NCI-H146 (cell line): ENCODE measurements around the gene MYO10.
A peak's percentile ranks its signal among the peaks of the same experiment; 100 is the strongest.
"Not testable (repeated sequence)": the region's sequence is repeated elsewhere in the genome, so short reads cannot be mapped to it uniquely, and the experiment has no call there.

Source experiments
- DNase-seq: peaks from one replicate; lab custom pipeline; 2025; lab: John Stamatoyannopoulos, UW

The MYO10 gene

DNA sequence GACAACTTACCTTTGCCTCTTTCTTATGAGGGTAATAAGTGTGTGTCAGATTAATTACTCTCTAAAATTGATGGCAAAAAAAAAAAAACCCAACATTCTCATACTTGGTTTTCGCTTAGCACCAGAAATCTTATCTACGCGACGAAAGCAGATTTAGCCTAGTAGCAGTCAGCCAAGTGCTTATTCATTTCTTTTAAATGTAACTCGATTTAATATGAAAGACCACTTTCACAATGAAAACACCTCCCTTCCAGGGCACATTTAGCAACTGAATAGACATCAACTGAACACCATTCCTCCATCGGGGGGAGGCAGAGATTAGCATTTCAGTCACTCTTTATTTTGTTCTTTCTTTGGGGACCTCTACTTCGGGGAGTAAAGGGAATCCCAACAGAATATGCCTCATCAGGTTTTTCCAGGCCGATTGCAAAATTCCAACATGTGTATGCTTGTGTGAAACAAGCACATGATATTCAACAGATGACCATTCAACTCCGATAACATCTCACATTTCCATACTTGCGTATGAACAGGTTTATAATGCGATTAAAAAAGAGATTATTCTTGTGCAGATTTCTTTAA is 195.2 kb downstream of the MYO10 start:
- peak; percentile 36 for DNase-seq

DNA sequence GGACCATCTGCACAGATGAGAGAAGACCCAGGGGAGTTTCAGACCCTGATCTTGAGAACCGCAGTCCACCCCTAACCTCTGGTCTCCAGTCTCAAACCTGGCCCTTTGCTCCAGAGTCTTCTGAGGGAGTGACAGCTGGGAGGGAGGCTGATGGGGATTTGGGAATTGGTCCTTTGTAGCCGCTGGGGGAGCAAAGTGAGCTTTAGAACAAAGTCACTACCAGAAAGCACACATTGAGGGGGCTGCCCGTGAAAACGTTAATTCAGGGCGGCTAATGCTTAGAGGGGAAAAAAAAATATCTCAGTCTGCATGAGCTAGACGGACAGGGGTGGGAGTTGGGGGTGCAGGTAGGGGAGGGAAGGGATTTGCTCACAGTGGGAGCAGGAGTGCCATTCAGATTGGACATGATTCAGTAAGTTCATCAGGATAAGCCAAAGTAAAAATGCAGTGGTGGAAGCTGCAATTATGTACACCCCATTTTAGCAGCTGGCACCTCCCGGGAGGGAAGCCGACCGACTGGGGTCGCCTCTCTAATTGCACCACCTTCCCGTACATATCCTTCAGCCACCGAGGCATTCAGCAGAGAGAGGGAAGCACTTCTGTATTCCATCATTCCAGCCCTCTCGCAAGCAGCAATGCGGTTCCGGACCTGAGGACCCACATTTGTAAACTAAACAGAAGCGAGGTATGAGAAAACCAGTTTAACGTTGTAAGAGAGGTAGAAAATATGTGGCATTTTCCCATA is 195.8 kb downstream of the MYO10 start:
- DNase-seq, result peak; percentile 19

DNA sequence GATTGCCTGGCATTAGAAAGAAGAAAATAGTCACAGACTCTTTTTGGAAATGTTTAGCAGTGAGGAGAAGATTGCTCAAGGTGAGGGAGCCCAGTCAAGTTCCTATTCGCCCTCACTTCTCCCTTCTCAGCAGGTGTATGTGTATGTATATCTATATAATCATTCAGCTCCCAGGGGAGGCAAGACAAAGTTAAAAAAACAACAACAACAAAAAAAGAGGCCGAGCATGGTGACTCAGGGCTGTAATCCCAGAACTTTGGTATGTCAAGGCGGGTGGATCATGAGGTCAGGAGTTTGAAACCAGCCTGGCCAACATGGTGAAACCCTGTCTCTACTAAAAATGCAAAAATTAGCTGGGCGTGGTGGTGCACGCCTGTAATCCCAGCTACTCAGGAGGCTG is 197.7 kb downstream of the MYO10 start:
- not testable (repeated sequence) for DNase-seq

DNA sequence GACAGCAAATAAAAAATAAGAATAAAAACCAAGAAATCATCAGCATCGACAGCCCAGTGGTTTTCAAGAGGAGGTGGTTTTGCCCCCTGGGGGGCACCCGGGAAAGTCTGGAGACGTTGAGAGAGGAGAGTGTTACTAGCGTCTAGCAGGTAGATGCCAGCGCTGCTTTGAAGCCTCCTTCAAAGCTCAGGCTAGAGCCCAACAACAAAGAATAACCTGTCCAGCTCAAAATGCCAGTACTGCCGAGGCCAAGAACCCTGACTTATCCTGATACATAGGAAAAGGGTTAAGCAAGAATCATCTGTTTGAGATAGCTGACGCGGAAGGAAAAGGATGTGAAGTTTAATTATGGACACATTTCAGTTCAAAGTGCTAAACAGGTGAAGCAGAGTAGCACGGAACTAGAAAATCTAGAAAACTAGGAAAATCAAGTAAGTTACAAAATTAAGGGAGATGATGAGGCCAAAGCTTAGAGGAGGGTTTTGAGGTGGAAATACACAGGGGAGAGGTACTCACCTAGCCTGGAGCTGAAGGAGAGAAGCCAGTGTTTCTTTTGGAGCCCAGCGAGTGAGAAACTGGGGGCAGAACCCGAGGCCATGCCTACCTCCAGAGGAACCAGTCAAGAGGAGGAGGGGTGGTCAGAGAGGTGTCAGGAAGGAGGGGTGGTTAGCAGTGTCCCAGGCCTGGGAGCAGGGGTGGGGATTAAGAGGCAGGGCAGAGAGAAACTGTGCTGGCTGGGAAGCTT is 198.3 kb downstream of the MYO10 start:
- DNase-seq, result peak; percentile 12

DNA sequence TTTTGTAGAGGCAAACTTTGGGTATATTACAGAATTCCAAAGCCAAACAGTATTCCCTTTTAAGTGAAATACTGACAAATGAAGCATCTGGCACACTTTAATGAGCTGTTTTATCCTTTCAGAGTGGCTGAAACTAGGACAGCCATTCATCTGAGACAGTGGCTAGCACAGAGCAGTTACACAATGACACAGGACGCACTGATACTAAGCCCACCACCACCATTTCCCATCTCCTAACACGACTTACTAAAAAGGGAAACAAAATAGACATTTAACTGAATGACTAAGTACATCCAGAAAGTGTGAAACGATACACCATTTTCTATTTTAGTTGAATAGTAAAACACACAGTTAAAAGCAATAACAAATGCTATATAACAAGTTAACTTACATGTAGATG is 198.9 kb downstream of the MYO10 start:
- no peak for DNase-seq

DNA sequence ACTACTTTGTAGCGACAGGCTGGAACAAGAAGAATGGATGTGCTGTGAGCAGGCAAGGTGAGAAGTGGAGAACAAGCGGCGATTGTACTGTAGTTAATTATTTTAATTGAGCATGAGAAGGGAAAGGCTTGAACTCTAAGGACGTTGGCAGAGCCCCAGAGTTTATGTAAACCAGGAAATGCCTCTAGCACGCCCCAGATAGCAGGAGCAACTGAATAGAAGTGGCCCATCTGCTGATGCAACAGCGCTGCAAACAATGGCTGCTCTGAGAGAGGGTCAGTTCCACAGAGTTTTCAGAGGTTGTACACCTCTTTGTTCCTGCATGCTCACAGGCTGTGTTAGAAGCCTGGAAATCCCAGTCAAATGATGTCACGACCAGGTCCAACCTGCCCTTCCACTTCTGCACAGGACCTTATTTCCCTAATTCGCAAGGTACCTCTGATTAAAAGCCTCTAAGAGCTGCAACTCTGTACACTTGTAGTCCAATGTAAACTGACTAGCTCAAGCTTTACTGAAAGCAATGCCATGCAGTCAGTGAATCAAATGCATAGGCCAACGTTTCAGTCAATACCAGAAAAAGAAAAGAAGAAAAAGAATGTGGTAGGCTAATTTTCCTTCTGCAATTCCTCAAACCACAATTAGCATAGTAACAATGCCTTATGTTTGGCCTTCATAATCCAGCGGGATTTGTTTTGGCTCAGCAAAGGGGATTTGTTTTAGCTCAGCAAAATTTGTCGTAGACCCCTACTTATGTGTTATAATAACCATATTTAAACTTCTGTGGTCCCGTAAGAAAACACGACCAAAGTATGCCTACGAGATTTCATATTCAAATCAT is 199.7 kb downstream of the MYO10 start:
- DNase-seq, result peak; percentile 93

DNA sequence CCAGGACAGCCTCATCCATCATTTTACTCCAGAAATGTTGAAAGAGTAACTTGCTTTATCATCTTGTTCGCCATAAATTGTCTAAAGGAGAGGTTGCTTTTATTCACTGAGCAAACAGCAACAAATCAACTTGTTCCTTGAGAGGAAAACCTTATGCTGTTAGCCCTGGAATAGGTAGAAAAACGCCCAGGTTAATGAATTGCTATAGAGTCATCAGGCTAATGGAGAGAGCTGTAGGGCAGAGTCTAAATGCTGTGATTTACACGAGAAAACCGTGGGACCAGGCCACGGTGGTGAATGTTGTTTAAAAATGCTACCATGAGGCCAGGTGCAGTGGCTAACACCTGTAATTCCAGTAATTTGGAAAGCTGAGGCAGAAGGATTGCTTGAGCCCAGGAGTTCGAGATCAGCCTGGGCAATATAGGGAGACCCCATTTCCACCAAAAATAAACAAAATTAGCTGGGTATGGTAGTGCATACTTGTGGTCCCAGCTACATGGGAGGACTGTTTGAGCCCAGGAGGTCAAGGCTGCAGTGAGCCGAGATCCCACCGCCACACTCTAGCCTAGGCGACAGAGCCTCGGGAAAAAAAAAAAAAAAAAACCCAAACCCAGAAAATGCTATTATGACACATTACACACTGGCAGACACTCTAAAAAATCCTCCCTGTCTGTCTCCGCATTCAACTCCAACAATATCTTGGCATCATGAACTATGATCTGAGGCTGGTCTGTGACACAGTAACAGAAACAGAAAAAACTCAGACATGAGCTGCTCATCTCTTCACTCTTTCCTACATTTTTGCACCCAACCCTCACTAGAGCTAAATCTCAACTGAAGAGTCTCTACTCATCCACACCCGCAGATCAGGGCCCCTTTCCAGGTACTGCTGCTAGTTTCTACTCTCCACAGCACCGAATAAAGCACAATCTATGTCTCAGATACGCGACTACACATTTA is 200.7 kb downstream of the MYO10 start:
- no peak for DNase-seq

DNA sequence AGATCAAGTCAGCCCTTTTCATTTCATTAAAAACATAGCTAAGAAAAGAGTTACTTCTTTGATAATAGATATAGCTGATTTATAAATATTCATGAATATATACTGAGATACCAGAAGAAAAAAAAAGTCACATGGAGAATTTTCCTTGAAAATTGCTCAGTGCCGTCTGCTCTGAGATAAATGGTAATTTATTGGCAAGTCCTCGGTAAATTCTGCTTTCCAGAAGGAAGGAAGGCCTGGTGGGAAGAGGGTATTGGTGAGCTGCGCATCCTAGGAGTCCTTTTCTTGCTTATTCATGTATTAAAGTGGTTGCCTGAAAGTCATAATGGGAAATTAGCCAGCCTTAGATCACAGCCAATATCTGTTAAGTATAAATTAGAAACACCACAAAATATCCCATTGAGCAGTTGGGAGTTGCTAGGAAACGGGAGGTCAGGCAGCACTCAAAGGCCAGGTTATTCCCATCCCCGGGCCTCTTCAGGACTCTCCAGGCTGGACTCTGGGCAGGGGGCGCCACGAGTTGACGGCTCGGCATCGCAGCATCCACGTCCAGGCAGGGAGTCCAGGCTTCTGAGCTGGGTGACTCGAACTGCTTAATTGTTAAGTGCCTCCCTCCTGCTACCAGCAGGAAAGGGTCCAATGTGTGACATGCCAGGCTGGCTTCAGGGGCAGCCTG is 202.6 kb downstream of the MYO10 start:
- DNase-seq, result peak; percentile 13

DNA sequence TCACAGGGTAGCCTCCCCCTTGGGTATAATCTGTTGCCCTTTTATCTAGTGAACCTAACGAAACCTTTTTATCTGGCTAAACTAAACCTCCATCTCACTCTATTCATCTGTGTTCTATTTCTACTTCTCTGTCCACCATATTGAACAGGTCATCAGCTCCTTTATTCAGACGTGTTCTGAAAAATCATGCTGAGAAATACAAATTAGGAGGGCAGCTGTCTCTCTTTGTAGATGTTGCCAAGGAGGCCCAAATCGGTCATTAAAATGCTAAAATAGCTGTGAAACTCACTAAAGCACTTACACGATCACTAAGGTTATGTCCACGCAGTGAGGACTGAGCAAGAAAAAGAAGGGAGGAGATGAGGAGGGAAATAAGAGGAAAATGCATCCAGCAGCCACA is 203.7 kb downstream of the MYO10 start:
- peak; percentile 8 for DNase-seq

DNA sequence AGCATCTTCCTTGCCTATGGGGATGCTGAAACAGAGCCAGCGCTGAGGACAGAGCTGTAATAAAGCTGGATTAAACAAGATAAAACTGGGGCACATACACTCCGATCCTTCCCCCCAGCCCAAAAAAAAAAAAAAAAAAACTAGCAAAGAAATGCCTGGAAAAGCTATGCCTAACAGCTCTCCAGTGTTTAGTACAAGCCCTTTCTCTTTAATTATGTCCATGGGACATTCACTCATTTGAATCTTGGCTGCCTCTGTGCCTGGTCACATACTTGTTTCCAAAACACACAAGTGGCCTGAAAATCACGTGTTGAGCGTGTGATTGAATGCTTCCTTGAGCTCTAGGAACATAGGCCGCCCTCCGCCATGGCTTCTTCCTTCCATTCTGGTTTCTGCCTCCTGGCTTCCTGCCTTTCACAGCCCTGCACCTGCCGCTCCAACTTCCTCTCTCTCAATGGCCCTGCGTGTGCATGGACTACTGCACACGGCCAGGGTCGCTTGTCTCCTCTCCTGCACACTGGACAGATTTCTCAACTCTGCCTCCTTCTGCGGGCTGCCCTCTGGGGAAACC is 208.2 kb downstream of the MYO10 start:
- peak; percentile 86 for DNase-seq

DNA sequence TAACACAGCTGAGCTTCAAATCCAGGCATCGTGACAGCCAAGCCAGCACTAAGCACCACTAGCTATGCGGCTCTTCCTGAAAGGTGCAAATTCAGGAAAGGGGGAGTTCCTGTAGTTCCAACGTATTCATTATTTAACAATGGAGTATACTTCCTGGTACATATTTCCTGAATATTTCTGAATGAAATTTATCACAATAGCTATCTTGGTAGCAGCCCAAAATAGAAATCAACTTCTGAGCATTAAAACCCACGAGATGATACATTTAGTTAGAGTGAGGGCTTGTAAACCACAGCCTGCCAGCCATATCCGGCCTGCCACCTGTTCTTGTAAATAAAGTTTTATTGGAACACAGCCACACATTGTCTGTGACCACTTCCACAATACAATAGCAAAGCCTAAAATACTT is 209.5 kb downstream of the MYO10 start:
- peak; percentile 18 for DNase-seq

DNA sequence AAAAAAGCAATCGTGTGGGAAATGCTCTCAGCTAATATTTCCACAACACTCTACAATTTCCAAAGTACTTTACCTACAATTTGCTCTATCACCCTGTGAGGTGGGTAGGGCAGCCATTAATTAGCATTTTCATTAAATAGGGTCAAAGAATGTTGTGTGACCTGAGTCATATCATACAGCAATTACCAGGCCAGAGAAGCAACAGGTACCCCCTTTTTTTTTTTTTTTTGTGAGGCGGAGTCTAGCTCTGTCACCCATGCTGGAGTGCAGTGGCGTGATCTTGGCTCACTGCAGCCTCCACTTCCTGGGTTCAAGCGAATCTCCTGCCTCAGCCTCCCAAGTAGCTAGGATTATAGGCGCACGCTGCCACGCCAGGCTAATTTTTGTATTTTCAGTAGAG is 210.5 kb downstream of the MYO10 start:
- DNase-seq, result no peak

DNA sequence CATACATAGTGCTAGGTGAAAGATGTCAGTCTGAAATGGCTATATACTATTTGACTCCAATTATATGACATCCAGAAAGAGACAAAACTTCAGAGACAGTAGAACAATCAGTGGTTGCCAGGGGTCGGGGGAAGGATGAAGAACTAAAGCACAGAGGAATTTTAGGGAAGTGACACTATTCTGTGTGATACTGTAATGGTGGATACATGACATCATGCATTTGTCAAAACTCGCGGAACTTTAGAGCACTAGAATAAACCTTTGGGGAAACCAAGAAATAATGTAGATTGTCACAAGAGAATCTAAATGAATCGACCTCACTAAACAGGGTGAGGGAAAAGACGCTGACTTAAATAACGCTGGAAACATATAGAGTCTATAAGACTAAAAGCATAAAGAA is 212.3 kb downstream of the MYO10 start:
- no peak for DNase-seq

DNA sequence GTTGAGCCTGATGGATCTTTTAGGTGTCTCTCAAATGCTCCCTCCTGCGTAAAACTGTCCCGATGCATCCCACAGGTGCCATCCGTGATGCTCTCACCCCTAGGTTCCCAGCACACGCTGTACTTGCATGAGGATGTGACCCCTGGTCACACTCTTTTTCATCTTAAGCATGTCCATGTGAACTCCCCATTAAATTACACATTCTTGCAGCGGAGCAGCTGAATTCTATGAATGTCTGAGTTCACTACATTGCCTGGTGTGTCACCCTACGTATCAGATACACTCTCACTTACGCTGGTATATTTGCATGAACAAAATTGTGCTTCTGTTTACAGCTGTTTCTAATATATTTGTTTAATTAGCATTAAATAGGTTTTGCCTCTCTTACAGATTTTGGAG is 214.0 kb downstream of the MYO10 start:
- DNase-seq, result no peak

DNA sequence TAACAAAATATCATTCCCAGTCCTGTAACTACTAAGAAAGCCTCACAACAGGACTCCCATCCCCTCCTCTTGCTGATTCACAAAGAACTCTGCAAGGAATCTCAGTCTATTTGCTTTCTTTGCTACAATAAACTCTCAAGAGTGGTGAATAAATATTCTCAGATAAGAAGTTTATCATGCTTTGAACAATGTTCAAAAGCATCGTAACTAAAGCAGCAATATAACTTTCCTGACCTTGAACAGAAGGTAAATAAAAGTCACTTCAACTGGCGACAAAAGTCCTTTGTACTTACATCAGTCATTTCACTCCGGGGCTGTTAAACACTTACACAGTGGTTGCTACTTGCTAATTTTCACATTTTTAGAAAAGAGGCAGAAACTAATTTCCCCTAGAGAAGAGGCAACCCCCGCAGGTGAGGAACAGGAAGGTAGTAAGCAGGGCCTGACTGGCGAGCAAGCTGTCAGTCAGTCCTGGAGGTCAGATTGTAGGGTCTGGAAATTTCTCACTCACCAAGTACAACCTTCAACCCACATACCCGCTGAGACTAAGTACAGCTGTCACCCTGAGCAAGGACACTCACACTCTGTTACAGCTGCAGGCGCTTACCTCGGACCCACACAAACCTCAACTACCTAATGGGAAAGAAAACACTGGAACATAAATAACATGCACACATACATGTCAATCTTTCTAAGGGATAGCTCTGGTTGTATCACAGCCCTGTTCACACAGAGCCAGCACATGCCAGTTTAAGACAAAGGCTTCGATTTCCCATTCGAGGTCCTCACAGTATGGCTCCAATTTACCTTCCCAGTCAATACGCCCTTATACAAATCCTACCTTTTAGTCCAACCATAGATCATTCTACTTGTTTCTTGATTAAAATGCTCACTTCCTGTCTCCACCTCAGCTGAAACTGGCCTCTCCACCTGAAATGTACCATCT is 214.7 kb downstream of the MYO10 start:
- DNase-seq, result peak; percentile 76

DNA sequence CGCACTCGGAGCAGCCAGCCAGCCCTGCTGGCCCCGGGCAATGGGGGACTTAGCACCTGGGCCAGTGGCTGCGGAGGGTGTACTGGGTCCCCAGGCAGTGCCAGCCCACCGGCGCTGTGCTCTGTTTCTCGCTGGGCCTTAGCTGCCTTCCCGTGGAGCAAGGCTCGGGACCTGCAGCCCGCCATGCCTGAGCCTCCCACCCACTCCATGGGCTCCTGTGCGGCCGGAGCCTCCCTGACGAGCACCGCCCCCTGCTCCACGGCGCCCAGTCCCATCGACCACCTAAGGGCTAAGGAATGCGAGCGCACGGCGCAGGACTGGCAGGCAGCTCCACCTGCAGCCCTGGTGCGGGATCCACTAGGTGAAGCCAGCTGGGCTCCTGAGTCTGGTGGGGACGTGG is 218.1 kb downstream of the MYO10 start:
- not testable (repeated sequence) for DNase-seq

DNA sequence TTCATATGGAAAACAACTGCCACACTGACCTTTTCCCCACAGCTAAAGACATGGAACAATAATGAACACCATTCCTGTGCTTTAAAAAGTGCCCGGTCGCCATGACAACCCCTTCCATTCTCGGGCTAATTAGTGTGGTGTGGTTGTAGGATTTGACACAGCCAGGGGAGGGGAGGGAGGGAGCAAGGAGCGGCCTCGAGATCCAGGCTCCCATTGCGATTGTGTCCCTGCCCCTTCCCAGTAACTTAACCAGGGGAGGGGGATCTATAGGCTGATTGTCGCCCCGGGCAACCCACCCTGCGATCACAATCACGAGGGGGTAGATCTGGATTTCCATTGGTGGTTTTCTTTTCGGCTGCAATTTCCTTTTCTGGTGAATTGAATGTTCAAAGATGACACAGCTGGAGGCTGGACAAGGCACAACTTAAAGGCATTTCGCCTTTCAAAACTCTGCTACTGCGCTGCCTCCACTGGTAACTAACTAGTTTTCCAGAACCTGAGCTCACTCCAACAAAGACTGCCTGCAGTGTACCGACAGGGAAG is 222.6 kb downstream of the MYO10 start:
- DNase-seq, result peak; percentile 91

DNA sequence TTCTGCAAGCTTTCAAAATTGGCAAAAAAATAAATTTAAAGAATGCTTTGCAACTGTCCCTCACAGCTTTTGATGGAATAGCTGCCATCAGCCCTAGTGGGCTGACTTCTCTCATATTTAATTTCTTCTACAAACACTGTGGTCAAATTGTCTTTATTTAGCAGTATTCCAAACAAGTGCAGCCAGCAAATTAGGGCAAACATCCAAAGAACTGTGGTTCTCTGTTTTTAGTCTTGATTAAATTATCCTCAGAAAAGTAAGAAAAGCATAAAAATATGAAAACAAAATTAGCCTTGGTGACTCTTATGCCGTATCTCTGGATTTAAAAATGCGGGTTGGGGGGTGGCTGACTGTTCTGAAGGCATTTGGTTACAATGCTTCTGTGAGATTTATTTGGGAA is 223.5 kb downstream of the MYO10 start:
- DNase-seq, result no peak

DNA sequence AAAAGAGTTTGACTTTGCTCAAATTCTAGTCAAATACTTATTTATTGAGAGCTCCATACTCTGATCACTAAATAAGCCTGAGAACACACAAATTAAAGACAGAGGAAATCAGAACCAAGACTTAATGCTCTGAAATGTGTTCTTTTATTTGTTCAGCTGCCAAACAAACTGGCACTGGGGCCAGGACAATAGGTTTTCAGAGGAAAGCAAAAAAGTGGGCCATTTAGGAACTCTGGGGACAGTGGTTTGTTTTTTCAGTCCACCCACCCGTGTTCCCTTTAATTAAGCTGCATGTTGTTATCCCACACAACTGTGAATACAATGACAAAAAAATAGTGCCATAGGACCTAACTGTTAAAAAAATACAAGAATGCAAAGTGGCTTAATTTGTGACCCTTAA is 223.9 kb downstream of the MYO10 start:
- DNase-seq, result peak; percentile 76
